SH-SY5Y (cell line): ENCODE results near the gene ZNF382.

Experiments
- GATA2 ChIP-seq: IDR thresholded peaks from 2 replicates; pipeline ENCODE4 v1.6.1; 2011; ENCODE audit warnings: mild to moderate bottlenecking, low read depth, low read length
- GATA3 ChIP-seq: IDR thresholded peaks from 2 replicates; pipeline ENCODE4 v1.6.1; 2011; ENCODE audit warnings: low read depth, mild to moderate bottlenecking, low read length, moderate library complexity

DNA sequence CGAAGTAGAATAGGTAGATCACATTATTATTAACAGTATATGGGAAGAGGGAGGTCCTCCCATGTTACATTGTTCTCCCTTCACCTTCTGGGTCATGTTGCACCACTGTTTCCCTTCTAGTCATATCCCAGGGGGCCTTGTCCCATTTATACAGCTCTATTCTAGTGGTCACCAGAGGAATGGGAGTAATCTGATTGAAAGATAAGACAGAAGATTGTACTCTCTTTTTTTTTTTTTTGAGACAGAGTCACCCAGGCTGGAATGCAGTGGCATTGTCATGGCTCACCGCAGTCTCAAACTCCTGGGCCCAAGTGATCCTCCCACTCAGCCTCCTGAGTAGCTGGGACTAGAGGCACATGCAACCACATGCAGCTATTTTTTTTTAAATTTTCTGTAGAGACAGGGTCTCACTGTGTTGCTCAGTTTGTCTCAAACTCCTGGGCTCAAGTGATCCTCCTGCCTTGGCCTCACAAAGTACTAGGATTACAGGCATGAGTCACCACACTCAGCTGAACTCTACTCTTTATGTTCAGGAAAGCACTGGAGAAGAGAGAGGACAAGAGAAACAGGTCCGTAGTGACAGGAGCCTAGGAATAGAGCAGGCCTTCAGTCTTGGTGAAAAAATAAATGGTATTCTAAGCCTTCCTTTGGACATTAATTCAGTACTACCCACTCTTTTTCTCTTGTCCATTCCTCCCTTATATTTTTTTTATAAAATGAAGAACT is 27.7 kb upstream of the ZNF382 start:
- TF ChIP-seq GATA2 (no peak), GATA3 (no peak)
